ENCODE data around the gene EIF1. TPM values are rescaled to one million over a fixed set of nuclear protein-coding genes. Genes with fewer than 3 reads are reported as not detected.

EIF1 gene
- total RNA-seq, 1 donor from 2014 or later: 943 TPM

DNA sequence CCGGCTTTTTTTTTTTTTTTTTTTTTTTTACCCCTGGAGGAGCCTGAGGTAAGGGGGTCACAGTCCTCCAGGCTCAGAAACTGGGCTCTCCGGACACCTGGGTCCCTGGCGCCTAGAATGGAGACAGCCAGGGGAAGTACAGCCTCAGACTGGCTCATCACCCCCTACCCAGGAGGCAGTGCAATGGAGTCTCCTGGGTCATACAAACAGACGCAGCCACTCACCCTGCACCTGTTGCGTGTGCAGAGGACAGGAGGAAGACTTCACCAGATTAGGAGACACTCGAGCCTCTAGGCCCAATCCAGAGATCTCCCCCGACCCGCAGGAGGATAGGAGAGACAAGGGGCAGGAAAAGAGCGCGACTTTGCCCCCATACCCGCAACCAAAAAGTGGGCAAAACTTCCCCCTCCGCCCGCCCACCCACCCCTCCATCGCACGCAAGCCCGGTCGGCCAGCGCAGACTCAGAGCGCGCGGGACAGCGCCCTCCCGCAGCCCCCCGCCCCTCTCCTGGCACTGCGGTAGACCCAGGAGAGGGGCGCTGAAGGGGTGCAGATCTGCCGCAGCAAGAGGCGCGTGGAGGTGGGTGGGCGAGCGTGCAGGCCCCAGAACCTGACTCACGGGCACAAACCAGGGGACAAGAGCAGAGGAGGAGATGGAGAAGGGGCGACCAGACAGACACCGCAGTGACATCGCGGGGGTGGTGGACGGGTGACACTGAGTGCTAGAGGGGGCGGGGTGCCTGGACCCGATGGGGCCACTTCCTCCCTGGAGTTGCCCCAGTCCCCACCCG is 44.9 kb downstream of the EIF1 start:
- Histone ChIP-seq H3K27me3 (ENCODE audit: low read depth) (peaks cover 63% of the 10 kb centered on the region), H3K4me3 (peak overlapping the region; percentile 53), H3K27ac (no peak overlapping the region), H3K36me3 (no peaks in the 10 kb centered on the region), H3K9me3 (no peaks in the 10 kb centered on the region), H3K4me1 (peaks cover 18% of the 10 kb centered on the region)
- DNase-seq: no peak
- intact Hi-C loops (cut with DNase I): loop anchor here (10.0 kb wide), 1 partner anchor 61 kb away; no protein-coding TSS in a partner anchor
- TF ChIP-seq, protein P1, sequence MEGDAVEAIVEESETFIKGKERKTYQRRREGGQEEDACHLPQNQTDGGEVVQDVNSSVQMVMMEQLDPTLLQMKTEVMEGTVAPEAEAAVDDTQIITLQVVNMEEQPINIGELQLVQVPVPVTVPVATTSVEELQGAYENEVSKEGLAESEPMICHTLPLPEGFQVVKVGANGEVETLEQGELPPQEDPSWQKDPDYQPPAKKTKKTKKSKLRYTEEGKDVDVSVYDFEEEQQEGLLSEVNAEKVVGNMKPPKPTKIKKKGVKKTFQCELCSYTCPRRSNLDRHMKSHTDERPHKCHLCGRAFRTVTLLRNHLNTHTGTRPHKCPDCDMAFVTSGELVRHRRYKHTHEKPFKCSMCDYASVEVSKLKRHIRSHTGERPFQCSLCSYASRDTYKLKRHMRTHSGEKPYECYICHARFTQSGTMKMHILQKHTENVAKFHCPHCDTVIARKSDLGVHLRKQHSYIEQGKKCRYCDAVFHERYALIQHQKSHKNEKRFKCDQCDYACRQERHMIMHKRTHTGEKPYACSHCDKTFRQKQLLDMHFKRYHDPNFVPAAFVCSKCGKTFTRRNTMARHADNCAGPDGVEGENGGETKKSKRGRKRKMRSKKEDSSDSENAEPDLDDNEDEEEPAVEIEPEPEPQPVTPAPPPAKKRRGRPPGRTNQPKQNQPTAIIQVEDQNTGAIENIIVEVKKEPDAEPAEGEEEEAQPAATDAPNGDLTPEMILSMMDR (IDR thresholded peaks at IDR 0.05): no peak
- ATAC-seq: no peak

DNA sequence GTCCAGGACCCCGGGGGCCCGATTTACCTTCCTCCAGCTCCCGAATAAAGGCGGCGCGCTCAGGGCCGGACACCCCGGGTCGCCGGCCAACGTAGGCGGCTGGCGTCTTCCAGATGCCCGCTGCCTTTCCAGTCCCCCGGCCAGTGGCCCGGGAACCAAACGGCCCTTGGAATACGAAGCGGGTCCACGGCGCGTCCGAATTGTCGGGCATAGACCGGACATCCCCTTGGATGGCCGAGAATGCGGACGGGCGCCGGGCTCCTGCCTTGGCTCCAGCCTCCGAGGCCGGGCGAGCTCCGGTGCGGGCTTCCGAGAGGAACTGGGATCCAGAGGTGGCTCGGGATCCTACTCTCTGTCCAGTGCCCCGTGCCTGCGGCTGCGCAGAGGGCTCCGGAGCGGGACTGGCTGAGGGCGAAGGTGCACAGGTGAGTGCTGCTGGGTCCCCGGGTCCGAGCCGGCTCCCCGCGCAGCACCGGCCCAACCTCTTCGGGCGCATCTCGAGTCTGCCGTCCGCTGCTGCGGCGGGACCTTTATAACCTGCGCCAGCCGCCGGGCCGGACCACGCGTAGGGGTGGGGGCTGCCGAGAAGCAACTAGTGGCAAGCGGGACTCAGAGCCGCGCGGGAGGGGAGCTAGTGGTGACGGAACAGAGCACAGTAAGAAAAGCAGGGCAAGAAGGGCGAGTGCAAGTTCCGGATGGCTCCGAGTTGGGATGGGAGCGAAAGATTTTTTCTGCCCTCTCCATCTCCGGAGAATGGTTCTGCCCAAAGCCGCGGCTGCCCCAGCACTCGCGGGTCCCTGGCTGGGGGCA is 45.7 kb downstream of the EIF1 start, which contains the start of gene HAP1:
TSS of gene HAP1 (minus strand) at position 505 of the 810 bp plus-strand sequence. CDS start at position 496, 9 bp downstream.
- Histone ChIP-seq H3K27ac (no peak within 1 kb of the TSS), H3K4me3 (peak within 1 kb of the TSS; percentile 53), H3K4me1 (peaks cover 18% of the 10 kb centered on the region), H3K9me3 (no peaks in the 10 kb centered on the region), H3K27me3 (ENCODE audit: low read depth) (peaks cover 63% of the 10 kb centered on the region), H3K36me3 (no peaks in the 10 kb centered on the region)
- TF ChIP-seq, protein P1 (IDR thresholded peaks at IDR 0.05): no peak
- intact Hi-C loops (cut with DNase I): loop anchor here (10.0 kb wide), 1 partner anchor 60 kb away; no protein-coding TSS in a partner anchor
- DNase-seq (no peak), ATAC-seq (peak; percentile 24 to 26)

- ATAC-seq (peak in 1 of 2 donors; percentile 3), DNase-seq (no peak)
- peak overlapping the region; percentile 53 for H3K4me3 ChIP-seq
- no peaks in the 10 kb centered on the region for H3K36me3 ChIP-seq
- intact Hi-C loops (cut with DNase I): loop anchor here (10.0 kb wide), 1 partner anchor 60 kb away; no protein-coding TSS in a partner anchor
- H3K27me3 ChIP-seq (ENCODE audit: low read depth): peaks cover 63% of the 10 kb centered on the region
- peaks cover 18% of the 10 kb centered on the region for H3K4me1 ChIP-seq
- TF ChIP-seq, protein P1 (IDR thresholded peaks at IDR 0.05): no peak
- H3K9me3 ChIP-seq: no peaks in the 10 kb centered on the region
- H3K27ac ChIP-seq: no peak overlapping the region
These were observed 46.2 kb downstream of the EIF1 start for GRCh38 chr17:41734949-41735313.

DNA sequence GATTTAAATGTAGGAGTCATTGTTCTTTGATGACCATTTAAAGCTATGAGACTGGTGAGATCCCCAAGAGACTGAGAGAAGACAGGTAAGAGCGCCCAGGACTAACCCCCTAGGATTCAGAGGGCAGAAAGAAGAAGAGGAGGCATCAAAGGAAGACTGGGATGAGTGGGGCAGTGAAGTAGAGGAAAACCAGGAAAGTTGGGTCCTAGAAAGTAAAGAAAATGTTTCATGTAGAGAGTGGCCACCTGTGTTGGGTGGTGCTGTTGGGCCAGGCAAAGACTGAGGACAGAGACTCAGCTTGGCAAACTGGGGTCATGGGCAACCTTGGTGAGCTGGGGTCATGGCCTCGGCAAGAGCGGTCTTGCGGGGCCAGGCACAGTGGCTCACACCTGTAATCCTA is 47.1 kb downstream of the EIF1 start:
- peaks cover 63% of the 10 kb centered on the region for H3K27me3 ChIP-seq (ENCODE audit: low read depth)
- peaks cover 18% of the 10 kb centered on the region for H3K4me1 ChIP-seq
- intact Hi-C loops (cut with DNase I): loop anchor here (10.0 kb wide), 1 partner anchor 59 kb away; no protein-coding TSS in a partner anchor
- no peaks in the 10 kb centered on the region for H3K36me3 ChIP-seq
- no peak overlapping the region for H3K27ac ChIP-seq
- ATAC-seq (no peak), DNase-seq (no peak)
- H3K9me3 ChIP-seq: no peaks in the 10 kb centered on the region
- TF ChIP-seq, protein P1 (IDR thresholded peaks at IDR 0.05): no peak
- no peak overlapping the region for H3K4me3 ChIP-seq

- ATAC-seq (no peak), DNase-seq (no peak)
- Histone ChIP-seq H3K4me1 (peaks cover 18% of the 10 kb centered on the region), H3K27me3 (ENCODE audit: low read depth) (peaks cover 57% of the 10 kb centered on the region), H3K9me3 (no peaks in the 10 kb centered on the region), H3K4me3 (no peak overlapping the region), H3K27ac (no peak overlapping the region), H3K36me3 (no peaks in the 10 kb centered on the region)
- TF ChIP-seq, protein P1 (IDR thresholded peaks at IDR 0.05): no peak
- intact Hi-C loops (cut with DNase I): loop anchor here (10.0 kb wide), 1 partner anchor 58 kb away; no protein-coding TSS in a partner anchor
These were observed 48.4 kb downstream of the EIF1 start for GRCh38 chr17:41736983-41737679.

All from lower lobe of right lung (tissue), 2 donors.